HG03159 (cell line): ENCODE results near the gene HPSE2.
"Not testable (repeated sequence)": the region's sequence is repeated elsewhere in the genome, so short reads cannot be mapped to it uniquely, and the experiment has no call there.

Source experiments
- ATAC-seq: cut with Tn5 transposase; IDR thresholded peaks from one replicate; pipeline ENCODE4 v1.9.1; 2021; ENCODE audit warnings: mild to moderate bottlenecking, moderate library complexity; ENCODE audit not compliant: unreplicated experiment

HPSE2 gene

GRCh38 chr10:99170116-99170675 is 65.5 kb downstream of the HPSE2 start:
- ATAC-seq: no peak

GRCh38 chr10:99161165-99161564 is 74.5 kb downstream of the HPSE2 start:
- no peak for ATAC-seq

GRCh38 chr10:99143651-99144050 is 92.0 kb downstream of the HPSE2 start:
- no peak for ATAC-seq

- ATAC-seq: no peak
These were observed 92.6 kb downstream of the HPSE2 start for GRCh38 chr10:99143011-99143410.

GRCh38 chr10:99132897-99133296 is 102.8 kb downstream of the HPSE2 start:
- not testable (repeated sequence) for ATAC-seq

GRCh38 chr10:99125879-99126278 is 109.8 kb downstream of the HPSE2 start:
- no peak for ATAC-seq

- no peak for ATAC-seq
These were observed 111.3 kb downstream of the HPSE2 start for GRCh38 chr10:99124376-99124775.

- no peak for ATAC-seq
These were observed 111.8 kb downstream of the HPSE2 start for GRCh38 chr10:99123851-99124250.

GRCh38 chr10:99123336-99123735 is 112.3 kb downstream of the HPSE2 start:
- ATAC-seq: no peak

GRCh38 chr10:99119258-99119748 is 116.3 kb downstream of the HPSE2 start:
- ATAC-seq: no peak

- no peak for ATAC-seq
These were observed 119.9 kb downstream of the HPSE2 start for GRCh38 chr10:99115703-99116102.

- ATAC-seq: no peak
These were observed 150.3 kb downstream of the HPSE2 start for GRCh38 chr10:99085358-99085757.

GRCh38 chr10:99084161-99084560 is 151.5 kb downstream of the HPSE2 start:
- ATAC-seq: no peak

- no peak for ATAC-seq
These were observed 155.2 kb downstream of the HPSE2 start for GRCh38 chr10:99080275-99080945.

- ATAC-seq: no peak
These were observed 173.1 kb downstream of the HPSE2 start for GRCh38 chr10:99062591-99062990.

GRCh38 chr10:99058762-99059161 is 176.9 kb downstream of the HPSE2 start:
- ATAC-seq: no peak

- no peak for ATAC-seq
These were observed 177.5 kb downstream of the HPSE2 start for GRCh38 chr10:99057936-99058690.

GRCh38 chr10:99045671-99046070 is 190.0 kb downstream of the HPSE2 start:
- no peak for ATAC-seq

GRCh38 chr10:99042051-99042771 is 193.4 kb downstream of the HPSE2 start:
- ATAC-seq: no peak

GRCh38 chr10:99041468-99041867 is 194.2 kb downstream of the HPSE2 start:
- ATAC-seq: no peak

- no peak for ATAC-seq
These were observed 221.8 kb downstream of the HPSE2 start for GRCh38 chr10:99013885-99014284.
